ENCODE data around the gene TMEM52.

TMEM52 gene

DNA sequence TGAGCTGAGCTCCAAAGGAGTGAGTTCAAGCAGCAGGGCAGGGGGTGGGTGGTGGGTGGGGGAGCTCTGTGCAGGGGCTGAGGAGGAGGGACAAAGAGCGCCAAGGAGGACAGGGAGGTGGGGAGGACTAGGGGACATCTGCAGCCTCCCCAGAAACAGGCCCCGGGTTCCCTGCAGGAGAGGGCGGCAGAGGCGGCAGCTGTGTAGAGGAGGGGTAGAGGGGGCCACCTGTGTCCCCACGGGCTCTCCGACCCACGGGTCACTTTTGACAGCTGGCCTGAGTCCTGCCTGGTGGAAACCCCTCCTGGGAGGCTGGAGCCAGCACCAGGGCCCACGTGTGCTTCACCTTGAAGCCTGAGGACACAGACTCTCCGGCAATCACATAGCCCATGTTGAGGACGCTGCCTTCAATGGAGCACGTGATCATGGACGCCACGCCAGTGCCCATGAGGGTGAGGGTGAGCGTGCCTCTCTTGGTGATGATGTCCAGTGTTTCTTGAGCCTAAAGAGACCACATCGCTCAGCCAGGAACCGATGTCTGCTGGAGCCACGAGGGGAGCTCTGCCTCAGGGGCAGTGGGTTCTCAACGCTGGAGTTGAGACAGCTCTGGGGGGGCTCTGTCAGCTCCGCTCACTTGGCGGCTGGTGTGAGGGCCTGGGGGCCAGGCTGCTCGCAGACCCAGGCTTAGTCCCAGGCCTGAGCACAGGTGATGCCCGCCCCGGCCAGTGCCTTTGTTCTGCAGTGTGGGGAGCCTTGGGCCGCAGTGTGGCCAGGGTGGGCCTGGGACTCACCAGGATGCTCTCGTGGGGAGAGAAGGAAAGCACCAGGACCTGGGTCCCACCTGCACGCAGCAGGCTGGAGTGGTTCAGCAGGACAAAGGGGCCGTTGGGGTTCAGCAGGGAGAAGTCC lies 6.6 kb upstream of the TMEM52 start:
- no peak overlapping the region for H3K4me3 ChIP-seq (ENCODE audit: low read depth, low read length)
- no peak for DNase-seq (ENCODE audit: low read depth)
- in situ Hi-C loops (cut with HindIII; ENCODE audit: low sequenced_read_pairs) = no loop called here
- TF ChIP-seq CTCF (IDR thresholded peaks at IDR 0.05; ENCODE audit: low read depth, low read length, missing control alignments) = no peak

- no peak for TF ChIP-seq CTCF (IDR thresholded peaks at IDR 0.05; ENCODE audit: low read depth, low read length, missing control alignments)
- in situ Hi-C loops (cut with HindIII; ENCODE audit: low sequenced_read_pairs) = no loop called here
- DNase-seq (ENCODE audit: low read depth) = no peak
- H3K4me3 ChIP-seq (ENCODE audit: low read depth, low read length) = no peak overlapping the region
Observed at GRCh38 chr1:1924849-1925248, 5.8 kb upstream of the TMEM52 start.

DNA sequence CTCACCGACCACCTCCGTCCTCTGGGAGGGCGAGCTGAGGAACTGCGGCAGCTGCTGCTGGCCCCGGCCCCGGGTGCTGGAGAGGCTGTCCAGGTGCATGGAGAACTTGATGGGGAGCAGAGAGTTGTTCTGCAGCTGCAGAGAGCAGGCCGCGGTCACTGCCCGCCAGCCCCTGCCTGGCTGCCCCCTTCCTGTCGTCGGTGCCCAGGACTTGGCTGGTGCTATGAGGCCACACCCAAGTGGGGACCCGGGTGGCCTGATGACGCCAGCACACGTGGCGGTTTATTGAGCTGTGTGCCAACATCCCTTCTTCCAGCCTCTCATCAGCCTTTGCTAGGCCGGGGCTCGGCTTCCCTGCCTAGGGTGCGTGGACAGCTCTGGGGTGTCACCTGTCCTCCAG lies 5.3 kb upstream of the TMEM52 start:
- TF ChIP-seq CTCF (IDR thresholded peaks at IDR 0.05; ENCODE audit: low read depth, low read length, missing control alignments) = no peak
- no peak overlapping the region for H3K4me3 ChIP-seq (ENCODE audit: low read depth, low read length)
- in situ Hi-C loops (cut with HindIII; ENCODE audit: low sequenced_read_pairs) = no loop called here
- no peak for DNase-seq (ENCODE audit: low read depth)

- H3K4me3 ChIP-seq (ENCODE audit: low read depth, low read length) = no peak overlapping the region
- DNase-seq (ENCODE audit: low read depth) = no peak
- in situ Hi-C loops (cut with HindIII; ENCODE audit: low sequenced_read_pairs) = no loop called here
- no peak for TF ChIP-seq CTCF (IDR thresholded peaks at IDR 0.05; ENCODE audit: low read depth, low read length, missing control alignments)
Observed at GRCh38 chr1:1922956-1923833, 4.1 kb upstream of the TMEM52 start.

- no peak for DNase-seq (ENCODE audit: low read depth)
- H3K4me3 ChIP-seq (ENCODE audit: low read depth, low read length) = no peak overlapping the region
- no peak for TF ChIP-seq CTCF (IDR thresholded peaks at IDR 0.05; ENCODE audit: low read depth, low read length, missing control alignments)
- in situ Hi-C loops (cut with HindIII; ENCODE audit: low sequenced_read_pairs) = no loop called here
Observed at GRCh38 chr1:1922702-1922955, 3.5 kb upstream of the TMEM52 start.

DNA sequence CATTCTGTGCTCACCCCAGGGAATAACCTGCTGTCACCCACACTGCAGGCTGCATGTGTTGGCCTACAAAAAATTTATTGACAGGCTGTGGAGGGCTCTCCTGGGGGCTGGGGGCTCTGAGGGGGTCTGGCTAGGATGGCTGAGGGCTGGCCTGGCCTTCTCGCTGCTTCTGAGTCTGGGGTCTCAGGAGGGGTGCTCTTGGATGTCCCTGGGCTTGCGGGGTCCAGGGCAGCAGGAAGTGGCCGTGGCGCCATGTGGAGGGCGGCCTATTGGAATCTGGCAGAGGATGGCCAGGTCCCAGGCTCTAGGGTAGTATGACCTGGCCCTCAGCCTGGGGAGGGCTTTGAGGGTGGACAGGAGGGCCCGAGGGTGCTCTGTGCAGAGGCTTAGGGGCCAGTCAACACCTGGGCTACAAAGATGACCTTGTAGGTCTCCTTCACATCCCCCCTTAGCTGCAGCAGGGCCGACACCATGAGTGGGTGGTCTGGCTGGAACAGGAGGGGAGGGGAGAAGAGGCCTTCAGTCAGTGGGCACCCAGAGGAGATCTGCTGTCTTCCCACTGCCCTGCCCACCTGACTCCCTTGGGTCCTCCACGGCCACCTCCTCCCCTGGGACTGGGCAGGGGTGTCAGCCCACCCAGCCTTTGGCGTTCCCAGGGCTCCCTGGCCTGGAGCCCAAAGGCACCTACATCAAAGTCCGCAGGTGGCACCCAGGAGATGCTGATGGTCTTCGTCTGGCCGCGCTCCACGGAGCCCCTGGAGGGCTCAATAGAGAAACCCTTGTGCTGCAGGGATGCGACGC lies 3.0 kb upstream of the TMEM52 start:
- in situ Hi-C loops (cut with HindIII; ENCODE audit: low sequenced_read_pairs) = no loop called here
- no peak overlapping the region for H3K4me3 ChIP-seq (ENCODE audit: low read depth, low read length)
- no peak for TF ChIP-seq CTCF (IDR thresholded peaks at IDR 0.05; ENCODE audit: low read depth, low read length, missing control alignments)
- no peak for DNase-seq (ENCODE audit: low read depth)

Measured in astrocyte of the cerebellum (primary cell).